Erythroblast (primary cell): ENCODE measurements around the gene CA12.

Experiments used
- GATA1 ChIP-seq: IDR thresholded peaks from 2 replicates; pipeline ENCODE4 v1.6.1; 2011; ENCODE audit warnings: low read depth, mild to moderate bottlenecking, control low read depth, low read length, moderate library complexity
- POLR2A ChIP-seq: IDR thresholded peaks from 2 replicates; pipeline ENCODE4 v1.6.1; 2011; ENCODE audit warnings: mild to moderate bottlenecking, low read length

GRCh38 chr15:63409179-63409578, 27.5 kb upstream of the CA12 start:
- TF ChIP-seq POLR2A (no peak), GATA1 (no peak)
